Neural crest cell (in vitro differentiated cells): ENCODE data around the gene LAPTM5. TPM values are rescaled to one million over a fixed set of nuclear protein-coding genes. Genes with fewer than 3 reads are reported as not detected.

ENCODE experiments used
- DNase-seq: peaks from one replicate; pipeline ENCODE4 v3.0.0; 2021; ENCODE audit warnings: low read depth, mixed read lengths, low spot score
- H3K27ac Mint-ChIP-seq: one replicate; pipeline ENCODE4 v1.8.0; 2021; ENCODE audit warnings: mild to moderate bottlenecking, mixed read lengths; ENCODE audit not compliant: unreplicated experiment
- H3K27me3 Mint-ChIP-seq: 2 replicates; pipeline ENCODE4 v1.8.0; 2021; ENCODE audit warnings: low read depth, mild to moderate bottlenecking, mixed read lengths
- H3K36me3 Mint-ChIP-seq: 2 replicates; pipeline ENCODE4 v1.8.0; 2021; ENCODE audit warnings: low read depth, mild to moderate bottlenecking, mixed read lengths
- H3K4me1 Mint-ChIP-seq: 2 replicates; pipeline ENCODE4 v1.8.0; 2021; ENCODE audit warnings: mixed read lengths
- H3K4me3 Mint-ChIP-seq: one replicate; pipeline ENCODE4 v1.8.0; 2021; ENCODE audit warnings: mild to moderate bottlenecking, mixed read lengths
- H3K9me3 Mint-ChIP-seq: 2 replicates; pipeline ENCODE4 v1.8.0; 2021; ENCODE audit warnings: mixed read lengths
- CTCF ChIP-seq: fragments of 200-600 bp; sonication (generic); conservative IDR thresholded peaks from 2 replicates; pipeline ENCODE4 v1.5.0; 2021; ENCODE audit warnings: antibody characterized with exemption, mild to moderate bottlenecking
- total RNA-seq: library from RNA; stranded (reverse); gene quantifications from 2 replicates; pipeline ENCODE4 v1.2.1, GENCODE V29; 2021

The LAPTM5 gene
- total RNA-seq, 1 donor from 2014 or later: 1.5 TPM

- H3K36me3 Mint-ChIP-seq: no peaks in the 10 kb centered on the region
- TF ChIP-seq CTCF: no peak
- no peak for DNase-seq
- H3K9me3 Mint-ChIP-seq: no peaks in the 10 kb centered on the region
- no peak overlapping the region for H3K27ac Mint-ChIP-seq
- H3K4me3 Mint-ChIP-seq: no peak overlapping the region
- no peaks in the 10 kb centered on the region for H3K27me3 Mint-ChIP-seq
- H3K4me1 Mint-ChIP-seq: peaks cover 11% of the 10 kb centered on the region
Observed at GRCh38 chr1:30705698-30706097, 51.9 kb downstream of the LAPTM5 start.

- Mint-ChIP-seq H3K36me3 (no peaks in the 10 kb centered on the region), H3K4me1 (peaks cover 11% of the 10 kb centered on the region), H3K27me3 (no peaks in the 10 kb centered on the region), H3K9me3 (no peaks in the 10 kb centered on the region), H3K27ac (no peak overlapping the region), H3K4me3 (no peak overlapping the region)
- TF ChIP-seq CTCF: no peak
- no peak for DNase-seq
Observed at GRCh38 chr1:30704765-30705509, 52.6 kb downstream of the LAPTM5 start.

- peaks cover 11% of the 10 kb centered on the region for H3K4me1 Mint-ChIP-seq
- no peaks in the 10 kb centered on the region for H3K36me3 Mint-ChIP-seq
- H3K27ac Mint-ChIP-seq: no peak overlapping the region
- DNase-seq: no peak
- H3K27me3 Mint-ChIP-seq: no peaks in the 10 kb centered on the region
- H3K4me3 Mint-ChIP-seq: no peak overlapping the region
- H3K9me3 Mint-ChIP-seq: no peaks in the 10 kb centered on the region
- no peak for TF ChIP-seq CTCF
Observed at GRCh38 chr1:30704271-30704670, 53.3 kb downstream of the LAPTM5 start.

- no peak for DNase-seq
- Mint-ChIP-seq H3K4me3 (no peak overlapping the region), H3K4me1 (peaks cover 6% of the 10 kb centered on the region)
Observed at GRCh38 chr1:30702823-30703222, 54.8 kb downstream of the LAPTM5 start.

GRCh38 chr1:30701258-30701633 is 56.3 kb downstream of the LAPTM5 start:
- no peak overlapping the region for H3K27ac Mint-ChIP-seq
- H3K4me1 Mint-ChIP-seq: peaks cover 5% of the 10 kb centered on the region
- H3K27me3 Mint-ChIP-seq: no peaks in the 10 kb centered on the region
- no peak overlapping the region for H3K4me3 Mint-ChIP-seq
- no peak for TF ChIP-seq CTCF
- DNase-seq: no peak
- no peaks in the 10 kb centered on the region for H3K36me3 Mint-ChIP-seq
- H3K9me3 Mint-ChIP-seq: no peaks in the 10 kb centered on the region

More at GRCh38 chr1:30702823-30703222, 54.8 kb downstream of the LAPTM5 start:
- no peaks in the 10 kb centered on the region for H3K36me3 Mint-ChIP-seq
- no peaks in the 10 kb centered on the region for H3K27me3 Mint-ChIP-seq
- no peak for TF ChIP-seq CTCF
- no peak overlapping the region for H3K27ac Mint-ChIP-seq
- no peaks in the 10 kb centered on the region for H3K9me3 Mint-ChIP-seq
